Jurkat, Clone E6-1 (cell line): ENCODE measurements around the gene VWA2.

Experiments used
- DNase-seq: peaks from one replicate; pipeline ENCODE4 v3.0.0-alpha.2; 2011; ENCODE audit warnings: low read depth, low spot score
- H3K4me3 ChIP-seq: 2 replicates; pipeline ENCODE4 v1.5.1; 2011; ENCODE audit warnings: mild to moderate bottlenecking, low read length, control low read depth, moderate library complexity

The VWA2 gene

DNA sequence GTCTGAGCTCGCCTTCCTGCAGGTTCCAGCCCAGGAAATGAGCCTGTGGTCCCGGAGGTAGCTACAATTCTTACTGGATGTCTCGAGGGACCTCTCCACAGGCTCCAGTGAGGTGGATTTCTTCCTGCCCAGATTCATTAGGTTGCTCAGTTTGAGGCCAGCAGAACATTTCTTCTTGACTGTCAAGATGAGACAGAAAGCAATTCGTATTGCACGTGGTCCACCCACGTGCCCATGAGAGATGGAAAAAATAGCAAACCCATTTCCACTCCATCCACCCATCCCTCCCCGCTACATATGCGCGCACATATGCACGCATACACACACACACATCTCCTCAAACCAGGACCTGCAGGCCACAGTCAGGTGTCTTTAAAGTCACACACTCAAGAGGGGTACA is 68.7 kb downstream of the VWA2 start:
- DNase-seq, result no peak
- H3K4me3 ChIP-seq, result no peak overlapping the region

DNA sequence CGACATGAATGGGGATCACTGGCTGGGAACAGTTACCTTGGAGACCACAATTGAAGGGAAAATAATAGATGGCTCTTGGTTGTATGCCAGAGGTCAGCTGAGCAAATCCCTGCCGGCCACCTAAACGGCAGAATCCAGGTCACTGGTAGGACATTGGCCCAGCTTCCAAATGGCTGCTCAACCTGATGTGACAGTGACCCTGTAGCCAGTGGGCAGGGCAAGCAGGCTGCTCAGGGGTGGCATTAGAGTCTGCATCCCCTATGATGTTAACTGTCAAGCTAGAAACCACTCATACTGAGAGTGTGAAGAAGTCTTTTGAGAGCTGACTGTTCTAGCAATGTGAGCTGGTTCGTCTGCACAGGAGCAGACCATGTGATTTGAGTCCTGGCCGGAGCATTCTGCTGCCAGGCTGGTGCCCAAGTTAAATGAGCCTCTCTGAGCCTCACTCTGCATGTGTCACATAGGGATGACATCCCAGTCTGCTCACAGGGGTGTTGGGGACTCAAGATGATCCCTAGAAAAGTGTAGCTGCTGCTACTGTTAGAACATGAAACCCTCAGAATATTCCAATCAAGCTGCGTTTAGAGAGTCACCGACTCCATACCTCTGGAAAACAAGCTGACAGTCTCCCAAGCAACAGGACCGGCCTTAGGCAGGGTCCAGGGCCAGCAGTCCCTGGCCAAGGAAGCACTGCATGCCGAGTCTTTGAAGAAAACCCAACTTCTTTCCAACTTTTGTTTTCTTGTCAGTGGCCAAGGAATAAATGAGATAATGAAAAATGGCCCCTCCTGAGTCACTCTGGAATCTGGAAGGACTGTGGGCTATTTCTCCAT is 69.7 kb downstream of the VWA2 start:
- no peak overlapping the region for H3K4me3 ChIP-seq
- no peak for DNase-seq

DNA sequence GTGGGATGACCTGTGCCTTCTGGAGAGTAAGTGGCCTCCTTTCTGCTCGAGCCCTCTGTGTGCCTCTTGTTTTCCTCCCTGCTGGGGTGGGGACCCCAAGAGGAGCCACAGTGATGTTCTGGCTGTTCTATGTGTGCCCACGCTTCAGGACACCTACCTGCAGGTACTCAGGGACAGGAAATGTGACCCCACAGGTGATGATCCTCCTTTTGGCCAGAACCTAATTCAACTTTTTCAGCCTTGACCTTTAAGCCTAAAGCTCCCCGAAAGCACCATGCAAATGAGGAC is 70.3 kb downstream of the VWA2 start:
- no peak overlapping the region for H3K4me3 ChIP-seq
- DNase-seq, result no peak

DNA sequence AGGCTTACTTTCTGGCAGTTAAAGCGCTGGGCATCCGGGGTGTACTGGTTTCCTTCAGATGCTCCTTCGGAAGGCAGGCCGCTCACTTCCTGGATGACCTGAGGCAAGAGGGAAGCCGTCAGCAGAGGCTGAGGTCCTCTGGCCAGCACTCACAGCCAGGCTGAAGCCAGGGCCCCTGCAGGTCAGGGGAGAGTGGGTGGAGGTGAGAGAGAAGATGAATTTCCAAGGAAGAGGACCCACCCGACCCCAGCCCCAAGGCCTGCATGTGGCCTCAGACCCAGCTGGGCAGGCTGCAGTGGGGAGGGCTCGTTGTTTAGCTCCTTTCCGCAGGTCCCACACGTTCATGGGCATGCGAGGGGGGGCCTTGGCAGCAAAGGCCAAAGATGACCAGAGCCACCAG is 71.3 kb downstream of the VWA2 start:
- DNase-seq, result no peak
- H3K4me3 ChIP-seq, result no peak overlapping the region

DNA sequence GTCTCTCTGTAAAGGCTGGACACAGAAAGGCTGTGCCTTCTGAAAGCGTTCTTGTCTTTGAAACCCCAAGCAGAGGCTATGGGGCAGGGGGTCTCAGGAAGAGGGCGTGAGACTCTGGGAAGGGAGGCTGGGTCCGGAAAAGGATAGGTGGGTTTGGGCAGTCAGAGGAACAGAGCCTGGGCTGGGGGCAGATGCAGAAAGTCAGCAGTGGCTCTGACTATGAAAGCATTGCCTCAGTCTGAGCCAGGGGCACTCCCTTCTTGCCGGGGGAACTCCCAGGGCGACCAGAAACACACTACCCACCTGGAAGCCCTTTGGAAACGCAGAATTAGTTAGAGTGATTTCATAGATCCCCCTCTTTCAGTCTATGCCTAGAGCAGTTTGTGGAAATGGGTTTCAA is 72.0 kb downstream of the VWA2 start:
- no peak overlapping the region for H3K4me3 ChIP-seq
- no peak for DNase-seq

DNA sequence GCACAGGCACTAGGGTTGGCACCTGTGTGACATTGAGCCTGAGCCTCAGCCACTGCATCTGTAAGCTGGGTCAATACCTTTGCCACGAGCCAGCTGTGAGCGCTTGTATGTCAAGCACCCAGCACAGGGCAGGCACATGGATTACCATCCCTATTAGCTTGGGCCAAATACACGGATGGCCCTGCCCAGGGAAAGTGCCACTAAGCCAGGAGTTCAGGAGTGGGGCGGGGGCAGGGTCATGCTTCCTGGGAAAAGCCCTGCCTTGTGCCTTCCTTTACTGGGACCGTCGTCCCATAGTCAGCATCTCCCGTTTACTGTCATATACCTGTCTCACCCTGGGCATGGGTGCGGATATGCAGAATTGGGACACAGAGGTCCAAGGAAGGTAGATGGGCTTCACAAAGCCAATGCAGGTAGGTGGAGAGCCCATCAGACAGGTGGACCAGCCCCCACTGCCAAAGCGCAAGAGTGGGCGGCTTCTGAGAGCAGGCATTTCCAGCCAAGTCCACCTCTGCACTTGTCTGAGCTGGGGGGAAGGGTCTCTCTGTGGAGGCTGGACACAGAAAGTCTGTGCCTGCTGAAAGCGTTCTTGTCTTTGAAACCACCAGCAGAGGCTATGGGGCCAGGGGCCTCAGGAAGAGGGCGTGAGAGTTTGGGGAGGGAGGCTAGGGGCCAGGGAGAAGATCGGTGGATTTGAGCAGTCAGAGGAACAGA is 72.6 kb downstream of the VWA2 start:
- DNase-seq, result no peak
- no peak overlapping the region for H3K4me3 ChIP-seq

DNA sequence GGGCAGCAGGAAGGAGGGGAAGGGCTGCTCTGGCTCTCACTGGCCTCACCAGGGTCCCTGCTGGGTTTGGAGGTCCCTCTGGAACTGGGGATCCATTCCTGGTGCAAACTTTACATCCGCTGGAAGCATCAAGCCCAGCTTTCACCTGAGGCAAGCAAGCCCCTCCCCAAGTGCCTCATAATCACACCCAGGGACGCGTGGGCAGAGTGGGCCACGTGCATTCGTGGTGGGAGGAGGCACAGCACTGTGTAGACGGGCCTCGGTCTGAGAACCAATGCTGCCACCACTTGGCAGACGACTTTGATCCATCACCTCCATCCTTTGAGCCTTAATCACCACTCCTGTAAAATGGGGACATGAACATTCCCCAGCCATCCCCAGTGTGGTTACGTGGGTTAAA is 74.1 kb downstream of the VWA2 start:
- DNase-seq, result no peak
- H3K4me3 ChIP-seq, result no peak overlapping the region

DNA sequence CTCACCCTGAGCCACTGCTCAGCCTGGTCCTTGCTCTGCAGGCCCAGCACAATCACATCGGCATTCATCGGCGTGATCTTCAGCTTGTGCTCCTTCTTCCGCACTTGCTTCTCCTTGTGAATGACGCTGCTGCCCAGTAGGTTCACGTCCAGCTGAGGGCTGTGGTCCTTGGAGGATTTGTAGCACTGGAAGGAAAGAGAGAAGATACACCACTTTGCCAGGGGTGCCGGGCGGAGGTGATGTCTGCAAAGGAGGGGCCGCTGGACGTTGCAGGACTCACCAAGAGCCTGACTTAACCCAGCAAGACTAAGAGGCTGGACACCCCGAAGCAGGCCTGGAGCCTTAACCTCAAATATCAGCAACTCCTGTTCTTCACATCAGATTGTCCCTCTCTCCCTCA is 74.8 kb downstream of the VWA2 start:
- no peak for DNase-seq
- no peak overlapping the region for H3K4me3 ChIP-seq

DNA sequence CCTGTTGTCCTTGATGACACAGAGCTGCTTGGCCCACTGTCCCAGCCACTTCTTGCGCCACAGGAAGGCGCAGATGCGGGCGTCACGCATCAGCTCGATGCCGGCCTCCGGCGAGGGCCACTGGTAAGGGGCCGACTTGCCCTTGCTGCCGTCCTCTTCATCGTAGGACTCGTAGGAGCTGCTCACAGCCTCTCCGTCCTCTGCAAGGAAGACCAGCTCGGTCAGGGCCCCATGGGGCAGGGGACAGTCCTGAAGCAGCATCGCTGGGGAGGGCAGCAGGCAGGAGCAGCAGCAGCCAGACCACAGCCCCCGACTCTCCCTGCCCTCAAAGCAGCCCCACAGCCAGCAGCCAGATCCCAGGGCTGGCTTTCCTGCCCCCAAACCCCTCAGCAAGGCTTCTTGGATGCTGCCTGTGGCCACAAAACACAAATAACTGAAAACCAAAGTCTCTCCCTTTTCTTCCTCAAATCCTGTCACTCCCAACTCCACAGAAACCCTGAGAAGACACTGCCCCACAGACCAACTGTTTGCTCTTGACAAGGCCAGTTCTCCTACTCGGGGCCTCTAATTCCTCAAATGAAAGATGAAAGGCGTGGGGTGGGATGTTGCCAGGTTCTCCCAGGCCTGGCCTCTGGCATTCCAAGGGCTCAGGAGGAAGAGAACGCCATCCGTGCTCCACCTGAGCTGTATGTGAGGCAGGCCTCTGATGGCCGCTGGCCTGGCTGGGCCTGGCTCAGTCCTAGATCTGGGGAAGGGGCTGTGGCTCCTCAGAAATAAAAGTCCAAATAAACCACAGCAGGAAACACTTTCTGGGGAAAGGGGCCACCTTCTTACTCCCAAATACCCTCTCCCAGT is 76.7 kb downstream of the VWA2 start:
- H3K4me3 ChIP-seq, result no peak overlapping the region
- no peak for DNase-seq

DNA sequence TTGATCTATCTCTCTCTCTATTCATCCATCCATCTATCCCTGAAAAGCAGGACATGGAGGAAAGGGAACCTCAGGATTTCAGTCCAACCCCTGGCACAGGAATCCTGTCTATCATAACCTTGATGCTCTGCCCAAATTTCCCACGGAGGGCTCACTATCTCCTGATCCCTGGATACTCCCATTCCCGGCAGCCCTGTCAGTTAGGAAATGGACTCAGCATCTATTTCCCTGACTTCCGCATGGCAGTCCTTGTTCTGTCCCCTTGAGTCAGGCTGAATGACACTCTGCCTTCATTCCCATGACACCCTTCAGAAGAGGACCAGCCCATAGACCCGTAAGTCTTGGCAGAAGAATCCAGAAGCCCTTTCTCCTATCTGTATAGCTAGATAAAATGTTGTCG is 77.7 kb downstream of the VWA2 start:
- H3K4me3 ChIP-seq, result no peak overlapping the region
- DNase-seq, result no peak

DNA sequence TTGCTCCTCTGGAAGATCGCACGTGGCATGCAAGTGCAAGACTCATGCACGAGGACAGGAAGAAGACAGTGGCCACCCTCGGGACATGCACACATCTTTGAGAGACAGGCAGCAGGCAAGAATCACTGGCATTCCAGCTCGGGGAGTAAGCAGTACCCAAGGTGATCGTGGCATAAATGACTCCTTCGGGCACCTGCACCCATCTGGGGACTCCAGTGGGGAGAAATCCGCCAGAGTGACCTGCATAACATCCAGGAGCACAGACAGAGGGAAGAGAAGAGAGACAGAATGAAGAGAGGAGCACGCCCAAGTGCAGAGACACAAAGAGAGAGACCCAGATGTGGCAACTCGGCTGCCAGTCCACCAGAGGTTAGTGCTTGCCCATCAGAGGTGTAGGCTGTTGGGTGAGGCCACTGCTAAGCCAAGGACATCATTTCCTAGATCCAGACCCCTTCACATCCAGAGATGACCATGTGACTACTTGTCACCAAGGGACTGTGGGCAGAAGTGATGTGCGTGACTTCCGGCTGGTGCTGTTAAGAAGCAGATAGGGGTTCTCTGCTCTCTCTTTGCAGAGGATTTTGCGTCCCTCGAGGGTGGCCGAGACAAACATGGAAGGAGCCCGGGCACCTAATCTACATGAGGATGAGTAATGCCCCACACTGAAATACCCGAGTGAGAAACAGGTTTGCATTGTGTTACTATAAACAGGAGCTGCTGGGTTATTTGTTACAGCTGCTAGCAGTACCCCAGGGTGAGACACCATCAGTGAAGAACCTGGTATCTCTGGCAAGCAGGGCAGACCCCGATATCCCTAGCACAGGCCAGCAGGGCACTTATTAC is 80.6 kb downstream of the VWA2 start:
- DNase-seq, result no peak

DNA sequence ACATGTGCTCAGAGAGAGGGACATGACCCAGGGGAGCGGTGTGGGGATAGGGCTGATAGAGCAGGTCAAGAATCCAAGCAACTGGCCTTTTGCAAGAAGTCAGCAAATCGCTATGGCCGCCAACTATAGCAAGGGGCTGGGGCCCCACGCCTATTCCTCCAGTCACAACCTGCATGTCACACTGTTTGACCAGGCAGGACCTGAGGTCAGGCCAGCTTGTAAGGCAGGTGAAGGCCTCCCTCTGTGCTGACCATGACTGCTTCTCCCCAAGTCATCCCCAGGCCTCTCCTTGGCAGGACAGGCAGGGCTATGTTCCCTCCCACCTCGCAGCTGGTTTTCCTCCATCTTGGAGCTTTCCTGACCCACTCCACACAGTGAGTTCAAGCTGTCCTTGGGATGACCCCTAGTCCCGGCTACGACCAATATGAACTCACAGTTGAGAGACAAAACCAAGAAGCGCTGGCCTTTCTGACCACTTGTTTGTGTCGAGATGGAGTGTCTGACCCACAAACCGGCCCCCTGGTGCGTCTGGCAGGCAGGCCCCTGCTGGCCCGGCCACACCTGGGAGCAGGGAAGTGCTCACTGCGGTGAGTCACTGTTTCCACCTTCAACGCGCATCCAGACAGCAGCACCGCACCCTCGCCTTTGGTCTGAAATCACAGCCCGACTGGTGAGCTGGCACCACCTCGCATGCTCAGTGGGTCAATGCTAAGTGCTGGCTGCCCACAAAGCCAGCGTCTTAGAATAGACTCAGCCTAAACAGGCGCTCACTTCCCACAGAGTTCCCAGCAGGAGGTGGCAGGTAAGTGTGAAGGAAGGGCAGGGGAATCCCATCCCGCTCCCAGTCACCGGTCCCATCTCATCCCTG is 81.4 kb downstream of the VWA2 start:
- no peak overlapping the region for H3K4me3 ChIP-seq
- no peak for DNase-seq

More for the DNA sequence above, 80.6 kb downstream of the VWA2 start:
- no peak overlapping the region for H3K4me3 ChIP-seq

DNA sequence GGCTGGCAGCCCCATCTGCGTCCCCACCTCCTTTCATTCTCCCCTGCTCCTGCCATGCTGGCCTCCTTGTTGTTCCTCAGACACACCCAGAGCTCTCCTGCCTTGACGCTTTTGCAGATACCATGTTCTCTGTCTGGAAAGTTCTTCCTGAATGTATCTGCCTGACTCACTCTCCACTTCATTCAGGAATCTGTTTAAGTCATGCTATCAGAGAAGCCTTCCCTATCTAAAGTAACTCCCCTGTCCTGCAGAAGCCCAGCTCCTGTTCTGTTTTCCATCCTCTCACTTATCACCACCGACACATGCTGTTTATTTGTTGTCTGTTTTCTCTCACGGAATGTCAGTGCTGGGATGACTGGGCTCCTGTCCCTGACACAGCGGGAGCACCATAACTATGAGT is 83.3 kb downstream of the VWA2 start:
- DNase-seq, result no peak
- H3K4me3 ChIP-seq, result no peak overlapping the region

DNA sequence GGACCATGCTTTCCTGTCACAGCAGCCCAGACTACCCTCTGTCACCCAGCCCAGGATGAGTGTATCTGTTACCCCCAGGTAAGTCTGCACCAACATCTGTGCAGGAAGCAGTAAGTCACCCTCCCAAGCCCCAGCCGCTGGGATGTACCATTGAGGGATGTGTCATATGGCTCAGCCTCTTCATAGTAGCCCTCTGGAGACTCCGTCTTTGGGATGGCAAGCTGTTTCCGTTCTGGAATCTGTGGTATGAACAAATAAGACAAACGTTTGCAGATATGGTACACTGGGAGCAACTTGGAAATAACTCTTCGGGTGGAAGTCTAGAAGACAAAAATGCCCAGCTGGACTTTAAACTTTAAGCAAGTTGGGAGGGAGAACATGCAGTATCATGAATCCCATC is 84.0 kb downstream of the VWA2 start:
- DNase-seq, result no peak

DNA sequence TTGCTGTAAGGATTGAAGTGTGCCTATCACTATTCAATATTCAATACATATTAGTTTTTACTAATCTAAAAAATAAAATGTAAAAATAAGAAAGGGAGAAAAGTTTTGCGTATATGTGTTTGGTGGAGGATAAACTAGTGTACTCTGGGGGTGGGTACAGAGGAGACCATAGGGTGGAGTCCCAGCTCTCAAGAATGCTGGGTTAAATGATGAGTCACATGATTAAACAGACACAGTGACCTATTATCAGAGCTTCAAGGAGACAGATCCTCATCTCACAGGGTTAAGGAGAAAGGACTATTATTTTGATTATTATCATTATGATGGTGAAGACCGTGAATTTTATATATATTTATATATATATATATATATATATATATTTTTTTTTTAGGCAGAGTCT is 87.7 kb downstream of the VWA2 start:
- H3K4me3 ChIP-seq, result no peak overlapping the region
- no peak for DNase-seq

More for the DNA sequence above, 84.0 kb downstream of the VWA2 start:
- no peak overlapping the region for H3K4me3 ChIP-seq

DNA sequence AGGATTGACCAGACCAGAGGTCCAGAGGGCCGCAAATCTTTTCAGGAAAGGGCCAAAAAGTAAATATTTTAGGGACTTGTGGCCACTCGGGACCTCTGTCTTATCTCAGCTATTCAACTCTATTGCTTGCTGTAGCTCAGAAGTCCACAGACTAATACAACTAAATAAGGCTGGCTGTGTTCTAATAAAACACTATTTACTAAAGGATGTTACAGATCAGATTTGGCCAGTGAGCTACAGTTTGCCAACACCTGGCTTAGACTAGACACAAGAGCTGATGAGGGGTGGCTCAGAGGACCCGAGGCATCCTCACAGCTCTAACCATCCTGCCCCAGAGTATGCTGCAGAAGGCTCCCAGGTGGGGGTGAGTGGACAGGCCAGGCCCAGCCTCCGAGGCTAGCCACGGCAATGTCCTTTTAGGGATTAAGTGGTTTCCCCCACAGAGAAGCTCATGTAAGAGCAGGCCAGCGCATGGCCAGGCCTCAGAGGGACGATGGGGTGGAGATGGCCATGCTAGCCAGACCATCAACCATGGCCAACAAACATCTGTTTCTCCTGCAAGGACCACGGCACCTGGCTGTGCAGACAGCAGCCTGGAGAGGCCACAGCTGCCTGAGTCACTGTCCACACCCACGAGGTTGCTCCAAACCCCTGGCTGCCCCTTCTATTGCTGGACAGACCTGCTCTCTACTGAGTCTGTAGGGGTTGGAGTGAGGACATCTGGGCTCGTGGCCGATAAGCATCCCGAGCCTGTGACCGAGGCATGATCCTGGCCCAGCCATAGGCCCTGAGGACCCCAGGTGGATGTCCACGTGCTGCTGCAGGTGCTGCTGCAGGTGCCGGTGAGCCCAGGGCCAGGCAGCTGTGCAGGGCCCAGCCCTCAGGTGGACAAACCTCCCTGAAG is 88.7 kb downstream of the VWA2 start:
- no peak for DNase-seq
- no peak overlapping the region for H3K4me3 ChIP-seq

DNA sequence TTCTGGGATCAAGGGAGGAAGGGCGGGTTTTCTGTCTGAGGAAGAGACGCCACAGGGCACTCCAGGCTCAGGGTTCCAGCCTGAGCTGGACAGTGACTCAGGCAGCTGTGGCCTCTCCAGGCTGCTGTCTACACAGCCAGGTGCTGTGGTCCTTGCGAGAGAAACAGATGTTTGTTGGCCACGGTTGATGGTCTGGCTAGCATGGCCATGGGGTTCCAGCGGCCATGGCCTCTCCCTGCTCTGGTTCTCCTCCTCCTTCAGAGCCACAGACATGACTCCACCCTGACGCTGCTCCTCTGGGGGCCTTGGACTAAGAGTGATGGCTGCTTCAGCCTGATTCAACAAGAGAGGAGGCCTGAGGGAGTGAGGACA is 89.4 kb downstream of the VWA2 start:
- no peak for DNase-seq
- no peak overlapping the region for H3K4me3 ChIP-seq
